Activated CD4-positive, alpha-beta T cell treated with anti-CD3 and anti-CD28 coated beads, Interleukin-2, amount 10 ng/mL, durations not matched to agents 7 days and 5 days (primary cell): ENCODE data around the gene FRY. TPM values are rescaled to one million over a fixed set of nuclear protein-coding genes. Genes with fewer than 3 reads are reported as not detected.

Experiments
- CTCF ChIA-PET: fragments of 350-600 bp; sonication (Branson Sonifier 250); formaldehyde crosslinking; loops from one replicate; lab custom pipeline; 2021; ENCODE audit warnings: antibody characterized with exemption; lab: Charles Lee
- POLR2A ChIA-PET: fragments of 350-600 bp; sonication (Branson Sonifier 250); formaldehyde crosslinking; loops from one replicate; lab custom pipeline; 2021; ENCODE audit warnings: antibody characterized with exemption; lab: Charles Lee
- DNase-seq: peaks from one replicate; pipeline ENCODE4 v3.0.0-alpha.2; 2020
- H3K27ac Mint-ChIP-seq: one replicate; pipeline ENCODE4 v1.8.0; 2021; ENCODE audit warnings: mild to moderate bottlenecking, moderate library complexity, mixed read lengths
- H3K27me3 Mint-ChIP-seq: one replicate; pipeline ENCODE4 v1.8.0; 2021; ENCODE audit warnings: mixed read lengths
- H3K36me3 Mint-ChIP-seq: one replicate; pipeline ENCODE4 v1.8.0; 2021; ENCODE audit warnings: low read depth, mixed read lengths
- H3K4me1 Mint-ChIP-seq: one replicate; pipeline ENCODE4 v1.8.0; 2021; ENCODE audit warnings: mixed read lengths
- H3K4me3 Mint-ChIP-seq: one replicate; pipeline ENCODE4 v1.8.0; 2021; ENCODE audit warnings: mild to moderate bottlenecking, moderate library complexity, mixed read lengths
- H3K9me3 Mint-ChIP-seq: one replicate; pipeline ENCODE4 v1.8.0; 2021; ENCODE audit warnings: mixed read lengths
- total RNA-seq, 2 experiments: library from RNA; stranded (reverse); gene quantifications; one replicate each; pipeline ENCODE4 v1.2.3, GENCODE V29; 2021

FRY gene
- total RNA-seq, 2 experiments from 2014 or later, result 12.0 to 14.3 TPM

GRCh38 chr13:32073180-32073864 lies 41.7 kb downstream of the FRY start:
- Mint-ChIP-seq H3K4me3 (no peak overlapping the region), H3K4me1 (no peaks in the 10 kb centered on the region), H3K9me3 (peaks cover 4% of the 10 kb centered on the region), H3K36me3 (no peaks in the 10 kb centered on the region), H3K27me3 (no peaks in the 10 kb centered on the region), H3K27ac (no peak overlapping the region)
- DNase-seq, result no peak
- ChIA-PET POLR2A (no interaction called here), CTCF (no interaction called here)

GRCh38 chr13:32075170-32075851 lies 43.7 kb downstream of the FRY start:
- no peak overlapping the region for H3K27ac Mint-ChIP-seq
- DNase-seq, result no peak
- POLR2A ChIA-PET, result no interaction called here
- H3K4me3 Mint-ChIP-seq, result no peak overlapping the region
- H3K4me1 Mint-ChIP-seq, result peaks cover 1% of the 10 kb centered on the region
- CTCF ChIA-PET, result no interaction called here
- no peaks in the 10 kb centered on the region for H3K27me3 Mint-ChIP-seq
- H3K9me3 Mint-ChIP-seq, result peaks cover under 1% of the 10 kb centered on the region
- H3K36me3 Mint-ChIP-seq, result no peaks in the 10 kb centered on the region

- Mint-ChIP-seq H3K4me1 (peaks cover 1% of the 10 kb centered on the region), H3K9me3 (no peaks in the 10 kb centered on the region), H3K36me3 (no peaks in the 10 kb centered on the region), H3K27me3 (no peaks in the 10 kb centered on the region), H3K27ac (no peak overlapping the region), H3K4me3 (no peak overlapping the region)
- no peak for DNase-seq
- CTCF ChIA-PET, result no interaction called here
- POLR2A ChIA-PET, result no interaction called here
Measured at GRCh38 chr13:32079587-32079986, 48.0 kb downstream of the FRY start.

DNA sequence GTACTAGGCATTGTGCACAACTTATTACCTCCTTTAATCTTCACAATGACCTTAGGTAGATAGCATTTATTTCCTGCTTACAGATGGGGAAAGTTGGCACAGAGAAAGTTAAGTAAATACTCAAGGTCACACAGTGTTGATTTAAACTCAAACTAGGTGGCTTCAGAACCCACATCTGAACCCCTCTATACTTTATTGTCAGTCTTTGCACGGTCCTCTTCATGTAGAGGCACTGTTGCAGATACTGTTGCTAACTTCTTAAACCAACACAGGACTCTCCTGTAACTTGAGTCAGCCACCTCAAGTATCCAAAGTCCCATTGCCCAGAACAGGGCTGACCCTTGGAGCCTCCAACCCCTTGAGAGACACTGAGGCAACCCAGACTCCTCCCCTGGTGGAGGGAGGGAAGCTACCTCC lies 48.8 kb downstream of the FRY start:
- ChIA-PET POLR2A (no interaction called here), CTCF (interaction anchor here (1.3 kb wide), 1 partner anchor 32 kb away, joined by 3 read pairs; no protein-coding TSS in a partner anchor)
- Mint-ChIP-seq H3K9me3 (no peaks in the 10 kb centered on the region), H3K27me3 (no peaks in the 10 kb centered on the region), H3K4me3 (no peak overlapping the region), H3K36me3 (no peaks in the 10 kb centered on the region), H3K4me1 (peaks cover 1% of the 10 kb centered on the region), H3K27ac (no peak overlapping the region)
- DNase-seq, result no peak

GRCh38 chr13:32081591-32081990 lies 50.0 kb downstream of the FRY start:
- peaks cover 1% of the 10 kb centered on the region for H3K4me1 Mint-ChIP-seq
- no peaks in the 10 kb centered on the region for H3K27me3 Mint-ChIP-seq
- no peaks in the 10 kb centered on the region for H3K36me3 Mint-ChIP-seq
- no peak overlapping the region for H3K4me3 Mint-ChIP-seq
- POLR2A ChIA-PET, result no interaction called here
- CTCF ChIA-PET, result interaction anchor here (0.5 kb wide), 1 partner anchor 881 kb away, joined by 3 read pairs; no protein-coding TSS in a partner anchor
- no peak overlapping the region for H3K27ac Mint-ChIP-seq
- DNase-seq, result no peak
- no peaks in the 10 kb centered on the region for H3K9me3 Mint-ChIP-seq

GRCh38 chr13:32086366-32086765 lies 54.8 kb downstream of the FRY start:
- H3K27me3 Mint-ChIP-seq, result no peaks in the 10 kb centered on the region
- peaks cover 1% of the 10 kb centered on the region for H3K36me3 Mint-ChIP-seq
- no peak overlapping the region for H3K4me3 Mint-ChIP-seq
- no peaks in the 10 kb centered on the region for H3K9me3 Mint-ChIP-seq
- no peak for DNase-seq
- H3K4me1 Mint-ChIP-seq, result peaks cover 2% of the 10 kb centered on the region
- no peak overlapping the region for H3K27ac Mint-ChIP-seq
- CTCF ChIA-PET, result no interaction called here
- POLR2A ChIA-PET, result no interaction called here

GRCh38 chr13:32086791-32087441 lies 55.3 kb downstream of the FRY start:
- no peak for DNase-seq
- ChIA-PET POLR2A (no interaction called here), CTCF (no interaction called here)
- peaks cover 2% of the 10 kb centered on the region for H3K4me1 Mint-ChIP-seq
- no peak overlapping the region for H3K4me3 Mint-ChIP-seq
- H3K27me3 Mint-ChIP-seq, result no peaks in the 10 kb centered on the region
- peaks cover 1% of the 10 kb centered on the region for H3K36me3 Mint-ChIP-seq
- H3K9me3 Mint-ChIP-seq, result no peaks in the 10 kb centered on the region
- H3K27ac Mint-ChIP-seq, result no peak overlapping the region

DNA sequence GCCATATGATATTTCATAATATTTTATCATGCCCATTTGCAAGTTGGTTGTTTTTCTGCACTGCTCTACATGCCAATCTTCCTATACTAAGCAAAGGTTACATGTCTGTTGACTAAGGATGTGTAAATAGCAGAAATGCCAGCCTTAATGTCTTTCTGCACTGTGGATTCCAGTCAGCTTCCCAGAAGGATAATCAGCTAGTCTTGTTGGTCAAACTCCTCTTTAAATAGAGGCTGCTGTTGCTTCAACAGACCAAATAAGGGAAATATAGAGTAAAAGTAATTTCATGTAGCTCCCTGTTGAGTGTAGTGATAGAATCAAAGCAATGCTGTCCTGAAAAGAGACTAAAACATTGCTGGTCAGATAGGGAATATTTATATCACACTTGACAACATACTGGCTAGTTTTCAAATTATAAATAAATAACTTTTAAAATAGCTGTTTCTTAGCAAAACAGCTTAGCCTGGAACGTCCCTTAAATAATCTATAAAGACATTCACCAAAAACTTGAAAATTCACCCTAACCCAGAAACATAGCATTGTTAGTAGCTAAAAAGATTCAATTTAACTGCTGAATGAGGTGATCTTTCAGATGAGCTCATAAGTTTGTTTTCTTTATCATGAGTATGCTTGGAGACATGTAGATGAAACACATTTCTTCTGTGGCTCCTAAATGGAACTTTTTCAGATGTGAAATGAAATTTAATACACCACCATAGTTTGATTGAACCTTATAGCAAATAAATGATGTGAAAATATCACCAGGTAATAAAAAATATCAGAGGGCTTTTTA lies 56.6 kb downstream of the FRY start:
- Mint-ChIP-seq H3K4me3 (no peak overlapping the region), H3K9me3 (no peaks in the 10 kb centered on the region), H3K27ac (no peak overlapping the region), H3K4me1 (peaks cover 2% of the 10 kb centered on the region), H3K36me3 (peaks cover 1% of the 10 kb centered on the region), H3K27me3 (no peaks in the 10 kb centered on the region)
- CTCF ChIA-PET, result no interaction called here
- POLR2A ChIA-PET, result no interaction called here
- no peak for DNase-seq

- Mint-ChIP-seq H3K36me3 (no peaks in the 10 kb centered on the region), H3K4me1 (peaks cover 2% of the 10 kb centered on the region), H3K4me3 (no peak overlapping the region), H3K27me3 (no peaks in the 10 kb centered on the region), H3K9me3 (no peaks in the 10 kb centered on the region), H3K27ac (no peak overlapping the region)
- CTCF ChIA-PET, result interaction anchor here (0.6 kb wide), 1 partner anchor 257 kb away, joined by 4 read pairs; no protein-coding TSS in a partner anchor
- POLR2A ChIA-PET, result no interaction called here
- DNase-seq, result no peak
Measured at GRCh38 chr13:32092496-32092895, 60.9 kb downstream of the FRY start.

DNA sequence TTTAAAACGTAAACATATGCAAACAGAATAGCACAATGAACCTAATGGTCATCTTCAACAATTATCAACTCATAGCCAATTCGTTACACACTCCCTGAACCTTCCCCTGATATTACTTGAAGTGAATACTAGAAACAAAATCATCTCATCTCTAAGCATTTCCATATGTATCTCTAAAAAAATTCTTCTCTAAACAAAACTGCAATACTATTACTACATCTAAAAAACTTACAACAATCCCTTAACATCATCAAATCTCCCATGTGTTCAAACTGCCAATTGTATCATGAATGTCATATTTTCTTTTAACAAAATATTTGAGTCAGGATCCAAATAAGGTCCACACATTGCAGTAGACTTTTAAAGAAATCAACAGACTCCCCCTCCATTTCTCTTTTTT lies 61.4 kb downstream of the FRY start:
- Mint-ChIP-seq H3K36me3 (no peaks in the 10 kb centered on the region), H3K4me3 (no peak overlapping the region), H3K4me1 (peaks cover 2% of the 10 kb centered on the region), H3K27me3 (no peaks in the 10 kb centered on the region), H3K9me3 (no peaks in the 10 kb centered on the region), H3K27ac (no peak overlapping the region)
- ChIA-PET POLR2A (no interaction called here), CTCF (interaction anchor here (0.6 kb wide), 1 partner anchor 256 kb away, joined by 4 read pairs; no protein-coding TSS in a partner anchor)
- no peak for DNase-seq

DNA sequence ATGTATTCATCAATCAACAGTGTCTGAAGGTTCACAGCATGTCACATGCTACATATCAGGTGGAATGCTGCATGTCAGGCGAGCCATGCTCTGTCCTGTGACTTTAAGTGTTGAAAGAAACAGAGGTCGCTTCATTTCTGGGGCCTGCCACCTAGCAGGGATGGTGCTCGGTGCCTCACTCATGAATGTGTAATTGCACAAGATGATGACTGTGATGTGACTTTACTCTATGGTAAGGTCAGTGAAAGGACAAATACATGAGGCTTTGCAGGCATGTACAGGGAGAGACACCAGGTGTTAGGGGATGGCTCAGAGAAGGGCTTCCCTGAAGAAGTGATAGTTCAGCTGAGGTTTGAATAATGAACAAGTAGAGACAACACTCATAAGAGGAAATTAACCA lies 66.7 kb downstream of the FRY start:
- Mint-ChIP-seq H3K36me3 (peaks cover 2% of the 10 kb centered on the region), H3K4me1 (no peaks in the 10 kb centered on the region), H3K27me3 (no peaks in the 10 kb centered on the region), H3K27ac (no peak overlapping the region), H3K9me3 (no peaks in the 10 kb centered on the region), H3K4me3 (no peak overlapping the region)
- ChIA-PET CTCF (no interaction called here), POLR2A (no interaction called here)
- no peak for DNase-seq

DNA sequence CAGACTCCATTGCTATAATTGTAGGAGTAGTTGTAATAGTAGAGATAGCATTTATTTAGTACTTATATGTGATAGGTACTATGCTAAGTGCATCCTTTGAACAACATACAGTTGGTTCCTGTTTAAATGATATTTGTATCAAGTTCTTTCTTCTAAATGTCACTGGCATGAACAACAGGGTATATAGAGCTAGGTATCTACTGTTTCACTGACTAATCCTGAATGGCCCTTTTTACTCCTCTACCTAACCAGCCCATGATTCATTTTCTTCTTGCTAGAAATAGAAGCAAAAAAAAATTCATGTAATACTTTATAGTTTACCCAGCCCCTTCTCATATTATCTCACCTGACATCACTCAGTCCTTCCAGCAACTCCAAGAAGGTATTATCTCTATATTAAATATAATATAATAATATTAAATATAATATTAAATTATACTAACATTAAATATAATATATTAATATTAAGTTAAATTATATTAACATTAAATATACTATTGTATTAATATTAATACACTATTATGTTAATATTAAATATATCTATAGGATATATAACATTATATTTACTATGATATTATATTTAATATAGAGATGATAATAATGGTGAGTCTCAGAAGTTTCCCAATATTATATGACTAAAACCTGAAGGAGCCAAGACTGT lies 74.2 kb downstream of the FRY start:
- Mint-ChIP-seq H3K4me1 (no peaks in the 10 kb centered on the region), H3K27me3 (no peaks in the 10 kb centered on the region), H3K4me3 (no peak overlapping the region), H3K27ac (no peak overlapping the region), H3K9me3 (no peaks in the 10 kb centered on the region), H3K36me3 (peaks cover 2% of the 10 kb centered on the region)
- DNase-seq, result no peak
- POLR2A ChIA-PET, result no interaction called here
- CTCF ChIA-PET, result no interaction called here
